Effector memory CD4-positive, alpha-beta T cell (primary cell): Measurements from ENCODE around the gene LTBP2.

ENCODE experiments used
- DNase-seq, 3 donors: peaks; one replicate each; pipeline ENCODE4 v3.0.0-alpha.2; 2020
- H3K27ac ChIP-seq: 2 replicates; pipeline ENCODE4 v1.7.0; 2013; ENCODE audit warnings: mild to moderate bottlenecking, low read length, moderate library complexity; ENCODE audit not compliant: insufficient read depth, poor library complexity, severe bottlenecking
- H3K27me3 ChIP-seq: replicated peaks from 2 replicates; pipeline ENCODE4 v1.7.0; 2013; ENCODE audit warnings: mild to moderate bottlenecking, low read length; ENCODE audit not compliant: insufficient read depth, control insufficient read depth, poor library complexity, severe bottlenecking
- H3K36me3 ChIP-seq: 2 replicates; pipeline ENCODE4 v1.7.0; 2013; ENCODE audit warnings: mild to moderate bottlenecking, low read length, moderate library complexity; ENCODE audit not compliant: control insufficient read depth, insufficient read depth
- H3K4me1 ChIP-seq: 2 replicates; pipeline ENCODE4 v1.7.0; 2013; ENCODE audit warnings: low read length, mild to moderate bottlenecking; ENCODE audit not compliant: control insufficient read depth, insufficient read depth, poor library complexity, severe bottlenecking
- H3K4me3 ChIP-seq: 2 replicates; pipeline ENCODE4 v1.7.0; 2013; ENCODE audit warnings: low read length, low read depth, mild to moderate bottlenecking; ENCODE audit not compliant: insufficient read depth, poor library complexity, severe bottlenecking
- H3K9me3 ChIP-seq: 2 replicates; pipeline ENCODE4 v1.7.0; 2013; ENCODE audit warnings: mild to moderate bottlenecking, low read length, moderate library complexity; ENCODE audit not compliant: control insufficient read depth

LTBP2 gene

DNA sequence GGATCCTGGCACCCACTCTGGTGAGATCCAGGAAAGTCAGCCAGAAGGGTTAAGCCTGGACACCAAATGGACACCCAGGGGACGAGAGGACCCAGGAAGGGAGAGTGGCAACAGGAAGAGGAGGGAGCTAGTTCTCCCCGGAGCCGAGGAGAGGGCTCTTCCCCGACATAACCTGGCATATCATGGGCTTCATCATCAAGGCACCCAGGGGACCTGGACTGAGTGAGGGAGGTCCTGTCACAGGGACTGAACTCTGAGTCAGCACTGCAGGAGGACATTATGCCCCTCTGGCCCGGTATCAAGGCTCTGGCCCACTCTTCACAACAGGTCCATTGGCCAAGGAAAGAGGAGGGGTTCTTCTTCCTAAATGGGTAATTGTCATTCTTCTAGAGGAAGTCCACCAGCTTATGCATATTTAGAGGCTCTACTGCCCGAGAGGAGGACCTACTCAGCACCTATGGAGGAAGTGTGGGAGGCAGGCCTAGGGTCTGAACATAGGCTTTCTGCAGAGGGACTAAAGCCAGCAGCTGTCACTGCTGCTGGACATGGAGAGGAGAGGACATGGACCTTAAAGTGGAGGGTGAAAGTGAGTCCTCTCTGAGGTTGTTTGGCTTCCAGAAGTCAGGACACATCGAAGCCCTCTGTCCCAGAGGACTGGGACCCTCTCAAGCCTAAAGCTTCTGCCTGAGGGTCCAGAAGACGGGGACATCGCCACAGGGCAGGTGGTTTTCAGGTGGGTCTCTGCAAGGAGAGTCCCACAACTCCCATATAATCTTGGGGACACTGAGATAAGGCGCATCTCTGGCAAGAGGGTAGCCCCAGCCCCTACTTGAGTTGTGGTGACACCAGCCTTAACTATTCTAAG is 99.8 kb downstream of the LTBP2 start:
- H3K4me3 ChIP-seq = no peak overlapping the region
- H3K4me1 ChIP-seq = no peaks in the 10 kb centered on the region
- no peaks in the 10 kb centered on the region for H3K36me3 ChIP-seq
- DNase-seq = no peak
- no peaks in the 10 kb centered on the region for H3K27me3 ChIP-seq
- no peak overlapping the region for H3K27ac ChIP-seq
- H3K9me3 ChIP-seq = no peaks in the 10 kb centered on the region

GRCh38 chr14:74510959-74511409 is 101.1 kb downstream of the LTBP2 start:
- H3K36me3 ChIP-seq = no peaks in the 10 kb centered on the region
- no peaks in the 10 kb centered on the region for H3K27me3 ChIP-seq
- H3K4me1 ChIP-seq = no peaks in the 10 kb centered on the region
- H3K4me3 ChIP-seq = no peak overlapping the region
- no peak for DNase-seq
- H3K9me3 ChIP-seq = no peaks in the 10 kb centered on the region
- H3K27ac ChIP-seq = no peak overlapping the region

DNA sequence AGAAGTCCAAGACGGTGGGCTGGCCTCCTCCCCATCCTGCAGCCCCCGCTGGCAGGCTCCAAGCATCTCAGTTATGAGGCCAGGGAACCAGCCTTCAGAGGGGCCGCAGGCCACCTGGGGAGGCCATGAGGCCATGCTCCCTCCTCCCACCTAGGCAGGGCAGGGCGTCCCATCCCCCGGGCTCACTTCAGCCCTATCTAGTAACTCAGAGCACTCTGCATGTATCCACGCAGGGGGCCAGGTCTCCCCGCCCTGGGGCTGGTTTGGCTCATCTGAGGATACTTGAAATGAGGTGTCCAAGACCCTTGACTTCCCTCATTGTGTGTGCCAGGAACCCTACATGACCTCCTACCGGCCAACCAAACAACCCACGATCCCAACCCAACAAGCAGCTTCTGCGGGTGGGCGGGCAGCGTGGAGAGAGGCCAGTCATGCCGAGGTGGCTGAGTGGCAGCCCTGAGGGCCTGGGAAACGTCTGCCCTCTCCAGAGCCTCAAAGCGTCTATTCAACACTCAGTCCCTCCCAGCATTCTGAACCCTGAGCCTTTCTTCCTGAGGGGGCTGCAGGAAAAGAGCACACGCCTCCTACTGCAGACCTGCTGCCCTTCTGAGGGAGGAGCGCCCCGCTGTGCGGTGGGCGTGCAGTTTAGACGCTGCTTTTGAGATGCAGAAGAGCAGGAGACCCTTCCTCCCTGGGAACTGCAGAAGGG is 101.7 kb downstream of the LTBP2 start:
- Histone ChIP-seq H3K27ac (no peak overlapping the region), H3K27me3 (no peaks in the 10 kb centered on the region), H3K4me3 (no peak overlapping the region), H3K4me1 (no peaks in the 10 kb centered on the region), H3K9me3 (no peaks in the 10 kb centered on the region), H3K36me3 (no peaks in the 10 kb centered on the region)
- DNase-seq = no peak

- Histone ChIP-seq H3K27ac (no peak overlapping the region), H3K27me3 (no peaks in the 10 kb centered on the region), H3K36me3 (no peaks in the 10 kb centered on the region), H3K9me3 (no peaks in the 10 kb centered on the region), H3K4me3 (no peak overlapping the region), H3K4me1 (no peaks in the 10 kb centered on the region)
- no peak for DNase-seq
Measured at GRCh38 chr14:74509587-74510222, 102.3 kb downstream of the LTBP2 start.

GRCh38 chr14:74508844-74509428 is 103.1 kb downstream of the LTBP2 start:
- Histone ChIP-seq H3K36me3 (no peaks in the 10 kb centered on the region), H3K27me3 (no peaks in the 10 kb centered on the region), H3K4me1 (no peaks in the 10 kb centered on the region)

GRCh38 chr14:74508292-74508731 is 103.7 kb downstream of the LTBP2 start:
- no peaks in the 10 kb centered on the region for H3K9me3 ChIP-seq
- no peak for DNase-seq
- H3K27me3 ChIP-seq = no peaks in the 10 kb centered on the region
- no peak overlapping the region for H3K4me3 ChIP-seq
- H3K4me1 ChIP-seq = no peaks in the 10 kb centered on the region
- no peaks in the 10 kb centered on the region for H3K36me3 ChIP-seq
- H3K27ac ChIP-seq = no peak overlapping the region

More at GRCh38 chr14:74508844-74509428, 103.1 kb downstream of the LTBP2 start:
- H3K9me3 ChIP-seq = no peaks in the 10 kb centered on the region
- no peak overlapping the region for H3K27ac ChIP-seq
- DNase-seq = no peak
- no peak overlapping the region for H3K4me3 ChIP-seq

GRCh38 chr14:74507840-74508239 is 104.2 kb downstream of the LTBP2 start:
- H3K27ac ChIP-seq = no peak overlapping the region
- H3K36me3 ChIP-seq = no peaks in the 10 kb centered on the region
- H3K4me1 ChIP-seq = no peaks in the 10 kb centered on the region
- no peak for DNase-seq
- no peaks in the 10 kb centered on the region for H3K27me3 ChIP-seq
- no peak overlapping the region for H3K4me3 ChIP-seq
- H3K9me3 ChIP-seq = no peaks in the 10 kb centered on the region

- no peaks in the 10 kb centered on the region for H3K36me3 ChIP-seq
- no peaks in the 10 kb centered on the region for H3K4me1 ChIP-seq
- H3K27me3 ChIP-seq = no peaks in the 10 kb centered on the region
- no peak for DNase-seq
- no peak overlapping the region for H3K27ac ChIP-seq
- H3K4me3 ChIP-seq = no peak overlapping the region
- no peaks in the 10 kb centered on the region for H3K9me3 ChIP-seq
Measured at GRCh38 chr14:74507085-74507484, 105.0 kb downstream of the LTBP2 start.

- Histone ChIP-seq H3K4me1 (peaks cover 2% of the 10 kb centered on the region), H3K9me3 (no peaks in the 10 kb centered on the region), H3K27me3 (no peaks in the 10 kb centered on the region), H3K36me3 (no peaks in the 10 kb centered on the region), H3K4me3 (no peak overlapping the region), H3K27ac (no peak overlapping the region)
- DNase-seq = no peak
Measured at GRCh38 chr14:74506411-74506851, 105.6 kb downstream of the LTBP2 start.
